GM12801 (cell line): ENCODE measurements around the gene PTOV1.

Source experiments
- CTCF ChIP-seq: IDR thresholded peaks from one replicate; pipeline ENCODE4 v1.5.1; 2011; ENCODE audit warnings: control low read depth; ENCODE audit not compliant: insufficient read length; ENCODE audit errors: extremely low read depth

The PTOV1 gene

GRCh38 chr19:49858088-49858985, 7.4 kb downstream of the PTOV1 start:
- TF ChIP-seq CTCF: no peak

GRCh38 chr19:49859682-49860335, 8.8 kb downstream of the PTOV1 start:
- TF ChIP-seq CTCF: no peak

GRCh38 chr19:49860336-49861102, 9.6 kb downstream of the PTOV1 start:
- TF ChIP-seq CTCF: no peak

GRCh38 chr19:49861107-49861506, 10.1 kb downstream of the PTOV1 start:
- TF ChIP-seq CTCF: no peak

- TF ChIP-seq CTCF: no peak
Observed at GRCh38 chr19:49861541-49862378, 10.8 kb downstream of the PTOV1 start.

- TF ChIP-seq CTCF: no peak
Observed at GRCh38 chr19:49862391-49863253, 11.7 kb downstream of the PTOV1 start.
